K562 (cell line): ENCODE data around the gene JUND. TPM values are rescaled to one million over a fixed set of nuclear protein-coding genes. Genes with fewer than 3 reads are reported as not detected.

ENCODE experiments used
- CBFB ChIP-seq: sonication (generic); formaldehyde crosslinking; IDR thresholded peaks from 2 replicates; pipeline ENCODE4 v1.4.0; 2020; ENCODE audit warnings: mild to moderate bottlenecking, missing genetic modification reagents
- CCNT2 ChIP-seq: IDR thresholded peaks from 2 replicates; pipeline ENCODE4 v1.6.1; 2011; ENCODE audit warnings: borderline replicate concordance, low read depth, mild to moderate bottlenecking, moderate library complexity, mixed read lengths, low read length; ENCODE audit not compliant: insufficient read length; ENCODE audit errors: extremely low read depth
- EWSR1 ChIP-seq: fragments of 450-650 bp; IDR thresholded peaks from 2 replicates; pipeline ENCODE4 v1.6.1; 2018; ENCODE audit warnings: borderline replicate concordance, mild to moderate bottlenecking, low read depth, moderate library complexity; ENCODE audit not compliant: partially characterized antibody
- FOXK1 ChIP-seq: sonication (generic); formaldehyde crosslinking; IDR thresholded peaks from 2 replicates; pipeline ENCODE4 v1.8.0; 2022; ENCODE audit warnings: missing genetic modification reagents, mild to moderate bottlenecking, borderline replicate concordance
- NCOA6 ChIP-seq: fragments of 450-650 bp; IDR thresholded peaks from 2 replicates; pipeline ENCODE4 v1.6.1; 2017; ENCODE audit warnings: mild to moderate bottlenecking
- NR2C1 ChIP-seq, 2 experiments: fragments of 450-650 bp; IDR thresholded peaks; 2 replicates each; pipeline ENCODE4 v1.6.1; 2017; ENCODE audit warnings: mild to moderate bottlenecking in 2 of 2, antibody characterized with exemption in 1 of 2, inconsistent platforms in 1 of 2, missing compliant biosample characterization in 1 of 2, missing genetic modification characterization in 1 of 2
- TRIM24 ChIP-seq, 2 experiments: fragments of 450-650 bp; IDR thresholded peaks; 2 replicates each; pipeline ENCODE4 v1.6.1; 2016
- ZNF75A ChIP-seq: fragments of 450-650 bp; formaldehyde crosslinking; IDR thresholded peaks from 2 replicates; pipeline ENCODE4 v1.4.0; 2020; ENCODE audit warnings: mild to moderate bottlenecking
- polyA plus RNA-seq, 8 experiments: library from polyadenylated mRNA; depleted of rRNA in 4 of 8; stranded (reverse) in 5 of 8; unstranded in 3 of 8; fragments of >200 nt; fragmentation: Nextera tagmentation in 2 of 8; fragmentation: Illumina TruSeq in 1 of 8; extraction: Ambion mirVana in 2 of 8; extraction: Trizol in 1 of 8; gene quantifications; 2 replicates each; pipeline versions ENCODE4 v1.2.1 to v1.2.3, GENCODE V29; 2011 to 2014; ENCODE audit warnings: inconsistent platforms in 1 of 8, missing spikeins in 1 of 8
- total RNA-seq, 7 experiments: library from RNA; depleted of rRNA in 6 of 7; stranded (reverse); fragments of >200 nt in 6 of 7; fragmentation: Illumina TruSeq in 2 of 7; extraction: Trizol in 2 of 7; gene quantifications; 2 replicates each; pipeline versions ENCODE4 v1.2.1 to v1.2.3, GENCODE V29; 2011 to 2021; ENCODE audit warnings: low replicate concordance in 1 of 7
- TF ChIP-seq, protein P1 (sequence below): fragments of 200-600 bp; sonication (generic); IDR thresholded peaks from one replicate; pipeline ENCODE4 v1.6.1; 2012; ENCODE audit warnings: mild to moderate bottlenecking, low read depth, low read length, inconsistent platforms
- TF ChIP-seq, protein P2 (sequence below): sonication (generic); formaldehyde crosslinking; IDR thresholded peaks from 2 replicates; pipeline ENCODE4 v1.8.0; 2022; ENCODE audit warnings: missing genetic modification reagents, mild to moderate bottlenecking, borderline replicate concordance
- TF ChIP-seq, protein P3 (sequence below): fragments of 250-450 bp; sonication (Bioruptor Pico); IDR thresholded peaks from 2 replicates; pipeline ENCODE4 v1.8.0; 2021; ENCODE audit warnings: moderate library complexity, mild to moderate bottlenecking, inconsistent platforms

Gene JUND
- total and polyA plus RNA-seq, 9 of the 15 experiments (the other 6 are each of a cell fraction or from before 2014, with no cell fraction given): 6.4 to 286 (median 42.3) TPM

DNA sequence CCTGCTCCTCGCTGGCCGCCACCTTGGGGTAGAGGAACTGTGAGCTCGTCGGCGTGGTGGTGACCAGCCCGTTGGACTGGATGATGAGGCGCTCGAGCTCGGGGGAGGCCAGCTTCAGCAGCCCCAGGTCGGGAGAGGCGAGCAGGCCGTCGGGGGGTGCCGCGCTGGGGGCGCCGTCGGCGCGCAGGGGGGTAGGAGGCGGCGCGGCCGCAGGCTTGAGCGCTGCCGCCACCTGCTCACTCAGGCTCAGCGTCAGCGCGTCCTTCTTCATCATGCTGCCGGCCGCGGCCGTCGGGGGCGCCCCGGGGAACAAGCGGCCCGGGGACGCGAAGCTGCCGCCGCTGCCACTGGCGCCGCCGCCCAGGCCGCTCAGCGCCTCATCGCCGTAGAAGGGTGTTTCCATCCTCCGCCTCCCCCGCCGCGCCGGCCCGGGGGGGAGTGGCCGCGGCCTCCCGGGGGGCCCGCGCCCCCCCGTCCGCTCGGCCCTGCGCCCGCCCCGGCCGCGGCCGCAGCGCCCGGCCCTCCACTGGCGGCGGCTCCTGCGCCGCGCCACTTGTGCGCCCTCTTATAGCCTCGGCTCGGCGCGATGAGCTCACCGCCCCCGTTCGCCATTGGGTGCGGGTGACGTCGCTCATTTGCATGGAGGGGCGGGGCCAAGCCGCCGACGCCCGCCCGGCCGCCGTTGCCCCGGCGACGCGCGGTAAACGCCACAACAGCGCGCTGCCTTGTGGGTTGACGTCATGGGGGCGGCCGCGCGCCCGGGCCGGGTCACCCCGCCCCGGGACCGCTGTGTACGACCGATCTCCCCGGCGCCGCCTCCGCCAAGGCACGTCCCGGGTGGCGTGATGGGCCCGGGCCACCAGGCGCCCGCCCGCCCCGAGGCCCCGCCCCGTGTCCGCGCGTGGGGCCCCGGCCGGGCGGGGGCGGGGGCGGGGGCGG, at the start of gene JUND (continued):
- TF ChIP-seq, protein P1, sequence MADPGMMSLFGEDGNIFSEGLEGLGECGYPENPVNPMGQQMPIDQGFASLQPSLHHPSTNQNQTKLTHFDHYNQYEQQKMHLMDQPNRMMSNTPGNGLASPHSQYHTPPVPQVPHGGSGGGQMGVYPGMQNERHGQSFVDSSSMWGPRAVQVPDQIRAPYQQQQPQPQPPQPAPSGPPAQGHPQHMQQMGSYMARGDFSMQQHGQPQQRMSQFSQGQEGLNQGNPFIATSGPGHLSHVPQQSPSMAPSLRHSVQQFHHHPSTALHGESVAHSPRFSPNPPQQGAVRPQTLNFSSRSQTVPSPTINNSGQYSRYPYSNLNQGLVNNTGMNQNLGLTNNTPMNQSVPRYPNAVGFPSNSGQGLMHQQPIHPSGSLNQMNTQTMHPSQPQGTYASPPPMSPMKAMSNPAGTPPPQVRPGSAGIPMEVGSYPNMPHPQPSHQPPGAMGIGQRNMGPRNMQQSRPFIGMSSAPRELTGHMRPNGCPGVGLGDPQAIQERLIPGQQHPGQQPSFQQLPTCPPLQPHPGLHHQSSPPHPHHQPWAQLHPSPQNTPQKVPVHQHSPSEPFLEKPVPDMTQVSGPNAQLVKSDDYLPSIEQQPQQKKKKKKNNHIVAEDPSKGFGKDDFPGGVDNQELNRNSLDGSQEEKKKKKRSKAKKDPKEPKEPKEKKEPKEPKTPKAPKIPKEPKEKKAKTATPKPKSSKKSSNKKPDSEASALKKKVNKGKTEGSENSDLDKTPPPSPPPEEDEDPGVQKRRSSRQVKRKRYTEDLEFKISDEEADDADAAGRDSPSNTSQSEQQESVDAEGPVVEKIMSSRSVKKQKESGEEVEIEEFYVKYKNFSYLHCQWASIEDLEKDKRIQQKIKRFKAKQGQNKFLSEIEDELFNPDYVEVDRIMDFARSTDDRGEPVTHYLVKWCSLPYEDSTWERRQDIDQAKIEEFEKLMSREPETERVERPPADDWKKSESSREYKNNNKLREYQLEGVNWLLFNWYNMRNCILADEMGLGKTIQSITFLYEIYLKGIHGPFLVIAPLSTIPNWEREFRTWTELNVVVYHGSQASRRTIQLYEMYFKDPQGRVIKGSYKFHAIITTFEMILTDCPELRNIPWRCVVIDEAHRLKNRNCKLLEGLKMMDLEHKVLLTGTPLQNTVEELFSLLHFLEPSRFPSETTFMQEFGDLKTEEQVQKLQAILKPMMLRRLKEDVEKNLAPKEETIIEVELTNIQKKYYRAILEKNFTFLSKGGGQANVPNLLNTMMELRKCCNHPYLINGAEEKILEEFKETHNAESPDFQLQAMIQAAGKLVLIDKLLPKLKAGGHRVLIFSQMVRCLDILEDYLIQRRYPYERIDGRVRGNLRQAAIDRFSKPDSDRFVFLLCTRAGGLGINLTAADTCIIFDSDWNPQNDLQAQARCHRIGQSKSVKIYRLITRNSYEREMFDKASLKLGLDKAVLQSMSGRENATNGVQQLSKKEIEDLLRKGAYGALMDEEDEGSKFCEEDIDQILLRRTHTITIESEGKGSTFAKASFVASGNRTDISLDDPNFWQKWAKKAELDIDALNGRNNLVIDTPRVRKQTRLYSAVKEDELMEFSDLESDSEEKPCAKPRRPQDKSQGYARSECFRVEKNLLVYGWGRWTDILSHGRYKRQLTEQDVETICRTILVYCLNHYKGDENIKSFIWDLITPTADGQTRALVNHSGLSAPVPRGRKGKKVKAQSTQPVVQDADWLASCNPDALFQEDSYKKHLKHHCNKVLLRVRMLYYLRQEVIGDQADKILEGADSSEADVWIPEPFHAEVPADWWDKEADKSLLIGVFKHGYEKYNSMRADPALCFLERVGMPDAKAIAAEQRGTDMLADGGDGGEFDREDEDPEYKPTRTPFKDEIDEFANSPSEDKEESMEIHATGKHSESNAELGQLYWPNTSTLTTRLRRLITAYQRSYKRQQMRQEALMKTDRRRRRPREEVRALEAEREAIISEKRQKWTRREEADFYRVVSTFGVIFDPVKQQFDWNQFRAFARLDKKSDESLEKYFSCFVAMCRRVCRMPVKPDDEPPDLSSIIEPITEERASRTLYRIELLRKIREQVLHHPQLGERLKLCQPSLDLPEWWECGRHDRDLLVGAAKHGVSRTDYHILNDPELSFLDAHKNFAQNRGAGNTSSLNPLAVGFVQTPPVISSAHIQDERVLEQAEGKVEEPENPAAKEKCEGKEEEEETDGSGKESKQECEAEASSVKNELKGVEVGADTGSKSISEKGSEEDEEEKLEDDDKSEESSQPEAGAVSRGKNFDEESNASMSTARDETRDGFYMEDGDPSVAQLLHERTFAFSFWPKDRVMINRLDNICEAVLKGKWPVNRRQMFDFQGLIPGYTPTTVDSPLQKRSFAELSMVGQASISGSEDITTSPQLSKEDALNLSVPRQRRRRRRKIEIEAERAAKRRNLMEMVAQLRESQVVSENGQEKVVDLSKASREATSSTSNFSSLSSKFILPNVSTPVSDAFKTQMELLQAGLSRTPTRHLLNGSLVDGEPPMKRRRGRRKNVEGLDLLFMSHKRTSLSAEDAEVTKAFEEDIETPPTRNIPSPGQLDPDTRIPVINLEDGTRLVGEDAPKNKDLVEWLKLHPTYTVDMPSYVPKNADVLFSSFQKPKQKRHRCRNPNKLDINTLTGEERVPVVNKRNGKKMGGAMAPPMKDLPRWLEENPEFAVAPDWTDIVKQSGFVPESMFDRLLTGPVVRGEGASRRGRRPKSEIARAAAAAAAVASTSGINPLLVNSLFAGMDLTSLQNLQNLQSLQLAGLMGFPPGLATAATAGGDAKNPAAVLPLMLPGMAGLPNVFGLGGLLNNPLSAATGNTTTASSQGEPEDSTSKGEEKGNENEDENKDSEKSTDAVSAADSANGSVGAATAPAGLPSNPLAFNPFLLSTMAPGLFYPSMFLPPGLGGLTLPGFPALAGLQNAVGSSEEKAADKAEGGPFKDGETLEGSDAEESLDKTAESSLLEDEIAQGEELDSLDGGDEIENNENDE: no peak
- TF ChIP-seq NCOA6 (peak; percentile 94), ZNF75A (CRISPR knock-in tag) (no peak), CCNT2 (peak; percentile 98), CBFB (CRISPR knock-in tag) (no peak), TRIM24 (IDR thresholded peaks at IDR 0.05) (0 out of 4 replicates have a peak, but pooled peaks of 1 of the 2 experiments have one; percentile 30), NR2C1 (IDR thresholded peaks at IDR 0.05) (no peak), NR2C1 (tag; IDR thresholded peaks at IDR 0.05) (no peak), EWSR1 (no peak), FOXK1 (CRISPR knock-in tag) (no peak)
- TF ChIP-seq, protein P2, sequence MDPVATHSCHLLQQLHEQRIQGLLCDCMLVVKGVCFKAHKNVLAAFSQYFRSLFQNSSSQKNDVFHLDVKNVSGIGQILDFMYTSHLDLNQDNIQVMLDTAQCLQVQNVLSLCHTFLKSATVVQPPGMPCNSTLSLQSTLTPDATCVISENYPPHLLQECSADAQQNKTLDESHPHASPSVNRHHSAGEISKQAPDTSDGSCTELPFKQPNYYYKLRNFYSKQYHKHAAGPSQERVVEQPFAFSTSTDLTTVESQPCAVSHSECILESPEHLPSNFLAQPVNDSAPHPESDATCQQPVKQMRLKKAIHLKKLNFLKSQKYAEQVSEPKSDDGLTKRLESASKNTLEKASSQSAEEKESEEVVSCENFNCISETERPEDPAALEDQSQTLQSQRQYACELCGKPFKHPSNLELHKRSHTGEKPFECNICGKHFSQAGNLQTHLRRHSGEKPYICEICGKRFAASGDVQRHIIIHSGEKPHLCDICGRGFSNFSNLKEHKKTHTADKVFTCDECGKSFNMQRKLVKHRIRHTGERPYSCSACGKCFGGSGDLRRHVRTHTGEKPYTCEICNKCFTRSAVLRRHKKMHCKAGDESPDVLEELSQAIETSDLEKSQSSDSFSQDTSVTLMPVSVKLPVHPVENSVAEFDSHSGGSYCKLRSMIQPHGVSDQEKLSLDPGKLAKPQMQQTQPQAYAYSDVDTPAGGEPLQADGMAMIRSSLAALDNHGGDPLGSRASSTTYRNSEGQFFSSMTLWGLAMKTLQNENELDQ (CRISPR knock-in tag): no peak
- TF ChIP-seq, protein P3, sequence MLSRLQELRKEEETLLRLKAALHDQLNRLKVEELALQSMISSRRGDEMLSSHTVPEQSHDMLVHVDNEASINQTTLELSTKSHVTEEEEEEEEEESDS: no peak
